ENCODE data around the gene SLC16A7. TPM values are rescaled to one million over a fixed set of nuclear protein-coding genes. Genes with fewer than 3 reads are reported as not detected.
A peak's percentile ranks its signal among the peaks of the same experiment; 100 is the strongest.
"Not testable (repeated sequence)": the region's sequence is repeated elsewhere in the genome, so short reads cannot be mapped to it uniquely, and the experiment has no call there.

Gene SLC16A7
- 3.7 TPM for polyA plus RNA-seq (ENCODE audit: insufficient read length)

- DNase-seq (ENCODE audit: low read depth), result peak; percentile 64
Measured at GRCh38 chr12:59595883-59596540, at the start of gene SLC16A7. Gene SLC16A7, plus strand, starts transcription at chr12:59596029. Its CDS starts 108,773 bp downstream, at chr12:59704802.

DNA sequence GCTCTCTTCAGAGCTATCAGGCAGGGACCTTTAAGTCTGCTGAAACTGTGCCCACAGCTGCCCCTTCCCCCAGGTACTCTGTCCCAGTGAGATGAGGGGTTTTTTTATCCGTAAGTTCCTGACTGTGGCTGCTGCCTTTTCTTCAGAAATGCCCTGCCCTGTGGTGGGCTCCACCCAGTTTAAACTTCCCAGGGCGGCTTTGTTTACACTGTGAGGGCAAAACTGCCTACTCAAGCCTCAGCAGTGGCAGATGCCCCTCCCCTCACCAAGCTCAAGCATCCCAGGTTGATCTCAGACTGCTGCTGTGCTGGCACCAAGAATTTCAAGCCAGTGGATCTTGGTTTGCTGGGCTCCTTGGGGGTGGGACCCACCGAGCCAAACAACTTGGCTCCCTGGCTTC lies 46.9 kb upstream of the SLC16A7 start:
- no peak for DNase-seq (ENCODE audit: low read depth)

- no peak for DNase-seq (ENCODE audit: low read depth)
Measured at GRCh38 chr12:59559696-59560095, 36.1 kb upstream of the SLC16A7 start.

- no peak for DNase-seq (ENCODE audit: low read depth)
Measured at GRCh38 chr12:59570145-59570544, 25.7 kb upstream of the SLC16A7 start.

- no peak for DNase-seq (ENCODE audit: low read depth)
Measured at GRCh38 chr12:59574406-59574805, 21.4 kb upstream of the SLC16A7 start.

- no peak for DNase-seq (ENCODE audit: low read depth)
Measured at GRCh38 chr12:59575826-59576225, 20.0 kb upstream of the SLC16A7 start.

GRCh38 chr12:59578254-59578653 lies 17.6 kb upstream of the SLC16A7 start:
- no peak for DNase-seq (ENCODE audit: low read depth)

DNA sequence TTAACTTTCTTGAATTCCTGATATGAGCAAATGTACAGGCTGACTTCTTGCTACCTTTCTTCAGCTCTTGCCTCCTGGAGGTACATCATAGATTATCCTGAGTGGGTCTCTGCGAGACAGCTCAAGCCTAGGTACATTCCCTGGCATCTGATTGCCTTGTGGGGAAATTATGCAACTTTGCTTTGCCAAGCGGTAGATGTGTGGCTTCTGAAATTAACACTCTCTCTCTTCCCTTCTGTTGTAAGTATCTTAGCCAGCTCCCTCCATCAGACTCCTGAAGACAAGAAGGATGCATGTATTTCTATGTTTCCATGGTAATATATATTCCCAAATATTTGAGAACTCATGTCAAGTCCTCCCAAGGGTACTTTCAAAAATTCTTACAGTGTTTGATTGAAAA lies 16.2 kb upstream of the SLC16A7 start:
- no peak for DNase-seq (ENCODE audit: low read depth)

DNA sequence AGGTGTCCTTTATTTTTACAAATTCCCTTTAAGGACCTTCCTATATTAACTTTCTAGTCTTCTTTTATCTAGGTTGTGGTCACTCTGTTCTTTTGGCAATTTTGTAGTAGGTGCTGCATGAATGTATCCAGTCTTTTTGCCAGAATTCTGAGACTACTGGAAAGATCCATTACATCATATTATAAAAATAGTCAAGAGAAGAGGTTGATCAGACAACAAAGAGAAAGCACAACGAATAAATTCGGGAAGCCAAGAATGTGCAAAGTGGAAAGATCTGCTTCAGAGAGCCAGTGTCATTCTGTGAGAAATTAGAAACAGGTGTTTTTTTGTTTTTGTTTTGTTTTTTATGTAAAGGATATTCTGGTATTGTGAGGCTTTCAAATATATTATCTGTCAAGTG lies 15.8 kb upstream of the SLC16A7 start:
- peak; percentile 70 for DNase-seq (ENCODE audit: low read depth)

DNA sequence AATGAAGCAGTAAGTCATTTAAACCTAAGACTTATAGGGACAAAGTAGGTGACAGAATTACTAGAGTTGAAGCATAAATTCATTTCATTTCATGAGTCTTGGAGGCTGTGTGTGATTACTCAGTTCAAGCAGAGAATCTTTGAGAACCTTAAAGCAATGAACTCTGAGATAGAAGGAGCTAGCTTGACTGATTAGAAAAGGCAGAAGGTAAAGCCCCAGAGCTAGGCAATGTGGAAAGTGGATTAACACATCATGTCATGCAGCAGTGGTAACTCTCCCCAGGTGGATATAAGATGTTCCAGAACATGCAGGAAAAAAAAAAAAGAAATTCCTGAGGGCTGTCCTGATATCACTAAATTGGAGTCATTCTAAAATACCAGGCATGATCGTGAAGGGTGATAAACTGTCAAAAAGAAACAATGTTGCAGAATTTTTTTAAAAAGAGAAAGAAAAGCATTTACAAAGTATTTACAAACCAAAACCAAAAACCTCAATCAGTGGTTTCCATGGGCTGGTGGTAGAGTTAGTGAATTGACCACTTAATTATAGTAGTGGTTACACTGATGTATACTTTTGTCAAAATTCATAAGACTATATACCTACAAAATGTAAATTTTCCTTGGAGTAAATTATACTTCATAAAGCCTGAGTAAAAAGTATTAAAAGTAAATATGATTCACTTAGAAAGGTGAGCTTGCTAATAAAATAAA lies 12.7 kb upstream of the SLC16A7 start:
- DNase-seq (ENCODE audit: low read depth), result no peak

GRCh38 chr12:59587710-59588109 lies 8.1 kb upstream of the SLC16A7 start:
- DNase-seq (ENCODE audit: low read depth), result no peak

DNA sequence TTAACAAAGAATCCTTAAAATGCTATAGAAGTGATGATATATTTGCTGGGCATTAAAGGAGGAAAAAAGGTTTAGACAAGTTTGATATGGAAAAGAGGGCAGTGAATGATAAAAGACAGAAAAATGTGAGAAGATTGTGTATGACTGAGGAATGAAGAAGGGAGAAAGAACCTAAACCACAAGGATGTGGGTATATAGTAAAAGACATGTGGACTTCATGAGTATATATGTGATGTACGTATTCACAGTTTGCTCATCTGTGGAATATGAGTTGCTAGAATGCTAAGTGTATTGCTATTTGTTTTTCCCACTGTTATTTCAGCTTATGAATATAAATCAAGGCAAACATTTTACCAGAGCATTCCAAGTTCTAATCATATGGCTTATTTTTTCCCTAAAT lies 2.1 kb upstream of the SLC16A7 start:
- no peak for DNase-seq (ENCODE audit: low read depth)

- DNase-seq (ENCODE audit: low read depth), result no peak
Measured at GRCh38 chr12:59594943-59595500, 807 bp upstream of the SLC16A7 start.

DNA sequence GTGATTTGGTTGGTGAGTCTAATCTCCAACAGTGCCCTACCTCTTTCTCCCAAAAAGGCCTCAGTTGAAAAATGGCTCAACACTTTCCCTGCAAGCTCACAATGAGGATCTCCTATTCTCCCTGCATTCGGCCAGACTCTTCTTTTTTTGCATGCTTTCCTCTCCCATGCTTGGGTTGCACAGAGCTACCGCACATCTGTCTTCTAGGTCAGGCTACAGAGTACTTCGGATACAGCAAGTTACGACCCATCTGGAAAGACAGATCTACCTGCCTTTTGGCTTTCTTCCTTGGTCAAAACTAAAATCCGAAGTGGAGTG lies 305 bp upstream of the SLC16A7 start:
- peak; percentile 58 for DNase-seq (ENCODE audit: low read depth)

GRCh38 chr12:59597385-59597781 lies 1.6 kb downstream of the SLC16A7 start:
- peak; percentile 80 for DNase-seq (ENCODE audit: low read depth)

GRCh38 chr12:59600171-59600570 lies 4.3 kb downstream of the SLC16A7 start:
- DNase-seq (ENCODE audit: low read depth), result no peak

DNA sequence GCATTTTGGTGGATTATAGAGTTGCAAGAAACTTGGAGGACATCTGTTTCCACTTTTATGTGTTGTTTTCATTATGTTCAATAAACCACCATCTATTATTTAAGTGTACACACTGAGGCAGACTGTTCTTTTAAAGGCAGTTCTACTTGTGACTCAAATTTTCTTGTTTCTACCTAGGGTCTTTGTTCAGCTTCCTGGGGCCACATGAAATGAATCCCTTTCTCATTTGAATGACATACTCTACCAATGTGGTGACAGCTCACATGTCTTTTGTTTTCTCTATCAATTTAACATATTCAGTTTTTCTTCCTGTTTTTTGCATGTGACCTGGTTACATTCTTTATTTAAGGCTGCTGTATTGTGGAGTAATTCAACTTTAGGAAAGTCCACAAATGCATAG lies 7.9 kb downstream of the SLC16A7 start:
- DNase-seq (ENCODE audit: low read depth), result no peak

DNA sequence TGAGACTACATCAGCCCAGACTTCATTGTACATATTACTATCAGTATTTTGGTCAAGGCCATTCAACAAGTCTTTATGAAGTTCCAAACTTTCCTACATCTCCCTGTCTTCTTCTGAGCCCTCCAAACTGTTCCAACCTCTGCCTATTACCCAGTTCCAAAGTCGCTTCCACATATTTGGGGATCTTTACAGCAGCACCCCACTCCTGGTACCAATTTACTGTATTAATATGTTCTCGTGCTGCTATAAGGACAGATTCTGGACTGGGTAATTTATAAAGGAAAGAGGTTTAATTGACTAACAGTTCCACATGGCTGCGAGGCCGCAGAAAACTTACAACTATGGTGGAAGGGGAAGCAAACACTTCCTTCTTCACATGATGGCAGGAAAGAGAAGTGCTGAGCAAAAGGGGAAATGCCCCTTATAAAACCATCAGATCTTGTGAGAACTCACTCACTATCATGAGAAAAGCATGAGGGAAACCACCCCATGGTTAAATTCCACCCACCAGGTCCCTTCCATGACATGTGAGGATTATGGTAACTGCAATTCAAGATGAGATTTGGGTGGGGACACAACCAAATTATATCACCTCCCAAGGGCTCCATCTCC lies 17.1 kb downstream of the SLC16A7 start:
- not testable (repeated sequence) for DNase-seq (ENCODE audit: low read depth)

- DNase-seq (ENCODE audit: low read depth), result no peak
Measured at GRCh38 chr12:59615392-59616165, 19.8 kb downstream of the SLC16A7 start.

GRCh38 chr12:59619461-59620240 lies 23.8 kb downstream of the SLC16A7 start:
- no peak for DNase-seq (ENCODE audit: low read depth)

DNA sequence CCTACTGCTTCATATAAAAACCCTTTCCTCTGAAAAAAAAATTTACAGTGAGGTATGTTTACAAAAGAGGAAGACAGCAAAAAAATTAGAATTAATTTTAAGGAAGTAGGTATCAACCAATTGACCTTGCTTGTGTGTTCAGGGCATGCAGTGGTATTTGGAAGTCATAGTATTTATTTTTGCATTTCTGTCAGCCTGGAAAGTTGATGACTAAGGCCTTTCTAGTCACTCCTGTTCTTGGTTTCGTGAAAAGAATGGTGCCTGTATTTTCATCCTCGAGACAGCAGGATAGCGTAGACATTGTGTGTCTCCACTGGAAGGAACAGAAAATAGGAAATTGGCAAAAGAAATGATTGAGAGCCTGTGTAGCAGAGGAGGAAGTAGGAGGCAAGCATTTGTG lies 24.5 kb downstream of the SLC16A7 start:
- DNase-seq (ENCODE audit: low read depth), result no peak
